Activated T-cell treated with anti-CD3 and anti-CD28 coated beads, Interleukin-2, amount 50 U/mL, for 4 hours (primary cell): ENCODE measurements around the gene RABGEF1. TPM values are rescaled to one million over a fixed set of nuclear protein-coding genes. Genes with fewer than 3 reads are reported as not detected.

ENCODE experiments used
- ATAC-seq, 2 donors: fragments of 200-7000 bp; cut with Tn5 transposase; one replicate each; pipeline ENCODE4 v1.10.0; 2021
- DNase-seq: peaks from one replicate; pipeline ENCODE4 v3.0.0-alpha.2; 2020
- H3K27me3 Mint-ChIP-seq: one replicate; pipeline ENCODE4 v1.8.0; 2021; ENCODE audit warnings: low read depth, mixed read lengths
- H3K36me3 Mint-ChIP-seq: one replicate; pipeline ENCODE4 v1.8.0; 2022; ENCODE audit warnings: mixed read lengths; ENCODE audit not compliant: insufficient read depth
- H3K4me1 Mint-ChIP-seq: one replicate; pipeline ENCODE4 v1.8.0; 2021; ENCODE audit warnings: low read depth, mixed read lengths
- H3K4me3 Mint-ChIP-seq: one replicate; pipeline ENCODE4 v1.8.0; 2021; ENCODE audit warnings: mild to moderate bottlenecking, moderate library complexity, mixed read lengths
- H3K9me3 Mint-ChIP-seq: one replicate; pipeline ENCODE4 v1.8.0; 2021; ENCODE audit warnings: mixed read lengths
- total RNA-seq, 3 donors: library from RNA; stranded (reverse); gene quantifications; one replicate each; pipeline ENCODE4 v1.2.1, GENCODE V29; 2021

The RABGEF1 gene
- total RNA-seq, 3 donors from 2014 or later: 18.4 to 21.3 (median 18.8) TPM

GRCh38 chr7:66859339-66859738 is 118.8 kb downstream of the RABGEF1 start:
- ATAC-seq (no peak), DNase-seq (no peak)
- peaks cover 11% of the 10 kb centered on the region for H3K4me1 Mint-ChIP-seq
- H3K27me3 Mint-ChIP-seq: no peaks in the 10 kb centered on the region
- peaks cover 20% of the 10 kb centered on the region for H3K36me3 Mint-ChIP-seq
- no peaks in the 10 kb centered on the region for H3K9me3 Mint-ChIP-seq
- peak overlapping the region; percentile 17 for H3K4me3 Mint-ChIP-seq

- DNase-seq (no peak), ATAC-seq (peak; percentile 93 to 98)
- Mint-ChIP-seq H3K4me1 (peaks cover 14% of the 10 kb centered on the region), H3K9me3 (no peaks in the 10 kb centered on the region), H3K4me3 (peak overlapping the region; percentile 58), H3K36me3 (peaks cover 20% of the 10 kb centered on the region), H3K27me3 (no peaks in the 10 kb centered on the region)
Observed at GRCh38 chr7:66859794-66860645, 119.5 kb downstream of the RABGEF1 start.

- H3K36me3 Mint-ChIP-seq: peaks cover 20% of the 10 kb centered on the region
- H3K4me1 Mint-ChIP-seq: peaks cover 14% of the 10 kb centered on the region
- DNase-seq: no peak
- H3K4me3 Mint-ChIP-seq: no peak overlapping the region
- ATAC-seq: no peak
- no peaks in the 10 kb centered on the region for H3K9me3 Mint-ChIP-seq
- H3K27me3 Mint-ChIP-seq: no peaks in the 10 kb centered on the region
Observed at GRCh38 chr7:66860767-66861166, 120.2 kb downstream of the RABGEF1 start.

Other genes with a start within 250 kb of the RABGEF1 start
- 1 to 10 TPM; 3.1 to 3.9 (median 3.6) TPM for gene KCTD7, start 111.9 kb upstream of the RABGEF1 start, total RNA-seq
- 10 to 100 TPM; 89.7 to 91.8 (median 91.8) TPM for gene TMEM248, start 180.5 kb downstream of the RABGEF1 start, total RNA-seq